Naive thymus-derived CD4-positive, alpha-beta T cell (primary cell): ENCODE data around the gene DTHD1. TPM values are rescaled to one million over a fixed set of nuclear protein-coding genes. Genes with fewer than 3 reads are reported as not detected.

Source experiments
- ATAC-seq: fragments of 150-1000 bp; cut with Tn5 transposase; 2 replicates; pipeline ENCODE4 v1.10.0; 2021; ENCODE audit warnings: mild to moderate bottlenecking, moderate library complexity
- CTCF ChIA-PET: fragments of 350-600 bp; sonication (Branson Sonifier 250); formaldehyde crosslinking; loops from one replicate; lab custom pipeline; 2021; ENCODE audit warnings: antibody characterized with exemption; lab: Charles Lee
- POLR2A ChIA-PET: fragments of 350-600 bp; sonication (Branson Sonifier 250); formaldehyde crosslinking; loops from one replicate; lab custom pipeline; 2021; ENCODE audit warnings: antibody characterized with exemption, inconsistent platforms; lab: Charles Lee
- DNase-seq, 9 donors: peaks; one replicate each; pipeline versions ENCODE4 v3.0.0 to v3.0.0-alpha.2; 2020 to 2022; ENCODE audit warnings: mixed read lengths in 1 of 9
- H3K27ac ChIP-seq: one replicate; pipeline ENCODE4 v1.7.0; 2013; ENCODE audit warnings: mild to moderate bottlenecking, low read depth, low read length, moderate library complexity
- H3K27me3 ChIP-seq, 2 donors: one replicate each; pipeline ENCODE4 v1.7.0; 2013; ENCODE audit warnings: low read length in 2 of 2, mild to moderate bottlenecking in 2 of 2, moderate library complexity in 2 of 2; ENCODE audit not compliant: control insufficient read depth in 2 of 2, insufficient read depth in 2 of 2
- H3K36me3 ChIP-seq, 3 experiments: 1 replicate in 2 of 3; 2 replicates in 1 of 3; pipeline ENCODE4 v1.7.0; 2013; ENCODE audit warnings: low read length in 3 of 3, mild to moderate bottlenecking in 3 of 3, moderate library complexity in 1 of 3; ENCODE audit not compliant: insufficient read depth in 3 of 3, control insufficient read depth in 2 of 3
- H3K4me1 ChIP-seq, 2 donors: one replicate each; pipeline ENCODE4 v1.7.0; 2013; ENCODE audit warnings: low read length in 2 of 2, mild to moderate bottlenecking in 2 of 2, moderate library complexity in 1 of 2; ENCODE audit not compliant: control insufficient read depth in 2 of 2, insufficient read depth in 2 of 2
- H3K4me3 ChIP-seq: 2 replicates; pipeline ENCODE4 v1.7.0; 2013; ENCODE audit warnings: mild to moderate bottlenecking, low read length
- H3K9me3 ChIP-seq, 3 experiments: 1 replicate in 2 of 3; 2 replicates in 1 of 3; pipeline ENCODE4 v1.7.0; 2013; ENCODE audit warnings: low read length in 3 of 3; ENCODE audit not compliant: control insufficient read depth in 2 of 3
- H3K27ac Mint-ChIP-seq, 9 donors: one replicate each; pipeline ENCODE4 v1.8.0; 2020 to 2022; ENCODE audit warnings: mixed read lengths in 9 of 9, mild to moderate bottlenecking in 8 of 9, moderate library complexity in 5 of 9, inconsistent platforms in 2 of 9
- H3K27me3 Mint-ChIP-seq, 5 donors: one replicate each; pipeline ENCODE4 v1.8.0; 2021 to 2022; ENCODE audit warnings: mixed read lengths in 5 of 5, mild to moderate bottlenecking in 1 of 5
- H3K36me3 Mint-ChIP-seq, 5 donors: one replicate each; pipeline ENCODE4 v1.8.0; 2020 to 2022; ENCODE audit warnings: mixed read lengths in 5 of 5, mild to moderate bottlenecking in 3 of 5, inconsistent platforms in 1 of 5
- H3K4me1 Mint-ChIP-seq, 7 donors: one replicate each; pipeline ENCODE4 v1.8.0; 2020 to 2022; ENCODE audit warnings: mixed read lengths in 7 of 7, mild to moderate bottlenecking in 3 of 7, inconsistent platforms in 1 of 7
- H3K4me3 Mint-ChIP-seq, 10 donors: one replicate each; pipeline ENCODE4 v1.8.0; 2020 to 2022; ENCODE audit warnings: mild to moderate bottlenecking in 10 of 10, mixed read lengths in 10 of 10, moderate library complexity in 6 of 10, inconsistent platforms in 2 of 10
- H3K9me3 Mint-ChIP-seq, 11 donors: one replicate each; pipeline ENCODE4 v1.8.0; 2020 to 2022; ENCODE audit warnings: mixed read lengths in 11 of 11, mild to moderate bottlenecking in 4 of 11, inconsistent platforms in 1 of 11, moderate library complexity in 1 of 11
- intact Hi-C, 2 donors: fragments of 100-400 bp; cut with micrococcal nuclease; formaldehyde crosslinking; loops; one replicate each; pipeline ENCODE4 v1.15.1; 2023
- polyA plus RNA-seq, 2 donors: library from polyadenylated mRNA; unstranded; fragments of 300-500 nt; fragmentation: Illumina TruSeq; gene quantifications; one replicate each; pipeline ENCODE4 v1.2.3, GENCODE V29; 2021
- total RNA-seq, 6 experiments: library from RNA in 5 of 6; stranded (reverse) in 5 of 6; gene quantifications; 1 replicate in 5 of 6; 2 replicates in 1 of 6; pipeline ENCODE4 v1.2.3 and lab custom pipeline; 2021 to 2026

The DTHD1 gene
- total and polyA plus RNA-seq, 7 experiments from 2014 or later, result 0.10 to 5.2 (median 0.72) TPM; not detected in 4

- Histone ChIP-seq H3K4me3 (no peak overlapping the region), H3K9me3 (no peaks in the 10 kb centered on the region), H3K27ac (no peak overlapping the region), H3K27me3 (no peaks in the 10 kb centered on the region), H3K4me1 (peaks cover 6 to 24% of the 10 kb centered on the region in 2 donors), H3K36me3 (no peaks in the 10 kb centered on the region)
- POLR2A ChIA-PET, result no interaction called here
- H3K27ac Mint-ChIP-seq, result no peak overlapping the region
- H3K27me3 Mint-ChIP-seq, result no peaks in the 10 kb centered on the region
- H3K4me3 Mint-ChIP-seq, result no peak overlapping the region
- peaks cover 0 to 27% (median 0%) of the 10 kb centered on the region in 5 donors for H3K36me3 Mint-ChIP-seq
- peaks cover 5 to 43% (median 11%) of the 10 kb centered on the region in 7 donors for H3K4me1 Mint-ChIP-seq
- H3K9me3 Mint-ChIP-seq, result peaks cover 0 to 18% (median 0%) of the 10 kb centered on the region in 11 donors
- DNase-seq, result no peak
- intact Hi-C loops, result no loop called here
- CTCF ChIA-PET, result interaction anchor here (0.7 kb wide), 1 partner anchor 54 kb away, joined by 4 read pairs; no protein-coding TSS in a partner anchor
- no peak for ATAC-seq
Measured at GRCh38 chr4:36288731-36289426, 7.5 kb downstream of the DTHD1 start.

DNA sequence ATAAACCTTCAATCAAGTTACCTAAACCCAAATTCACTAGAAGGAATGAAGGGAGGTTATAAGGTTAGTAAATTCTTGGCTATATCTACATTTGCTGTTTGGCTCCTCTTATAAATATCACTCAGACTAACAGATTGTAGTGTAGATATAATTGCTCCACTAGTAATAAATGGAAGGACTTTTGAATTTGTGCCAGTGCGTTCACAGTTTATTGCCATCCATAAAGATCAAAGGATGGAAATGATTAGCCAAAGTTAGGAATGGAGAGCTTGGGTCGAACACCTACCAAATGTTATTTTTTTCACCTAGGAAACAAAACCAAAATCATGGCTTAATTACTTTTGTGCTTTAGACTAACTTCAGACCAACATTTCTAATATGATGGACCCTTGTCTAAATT is 9.2 kb downstream of the DTHD1 start:
- no peaks in the 10 kb centered on the region for H3K36me3 ChIP-seq
- peaks cover 4 to 17% of the 10 kb centered on the region in 2 donors for H3K4me1 ChIP-seq
- Mint-ChIP-seq H3K4me3 (no peak overlapping the region), H3K9me3 (peaks cover 0 to 13% (median 0%) of the 10 kb centered on the region in 11 donors), H3K4me1 (peaks cover 5 to 34% (median 10%) of the 10 kb centered on the region in 7 donors), H3K27me3 (peaks cover 0 to 4% (median 0%) of the 10 kb centered on the region in 5 donors), H3K27ac (no peak overlapping the region), H3K36me3 (peaks cover 0 to 20% (median 0%) of the 10 kb centered on the region in 5 donors)
- ATAC-seq (no peak), DNase-seq (no peak)
- H3K9me3 ChIP-seq, result no peaks in the 10 kb centered on the region
- H3K27me3 ChIP-seq, result no peaks in the 10 kb centered on the region
- ChIA-PET POLR2A (no interaction called here), CTCF (interaction anchor here (0.9 kb wide), 1 partner anchor 47 kb away, joined by 3 read pairs; no protein-coding TSS in a partner anchor)
- intact Hi-C loops, result no loop called here
- H3K4me3 ChIP-seq, result no peak overlapping the region
- no peak overlapping the region for H3K27ac ChIP-seq

DNA sequence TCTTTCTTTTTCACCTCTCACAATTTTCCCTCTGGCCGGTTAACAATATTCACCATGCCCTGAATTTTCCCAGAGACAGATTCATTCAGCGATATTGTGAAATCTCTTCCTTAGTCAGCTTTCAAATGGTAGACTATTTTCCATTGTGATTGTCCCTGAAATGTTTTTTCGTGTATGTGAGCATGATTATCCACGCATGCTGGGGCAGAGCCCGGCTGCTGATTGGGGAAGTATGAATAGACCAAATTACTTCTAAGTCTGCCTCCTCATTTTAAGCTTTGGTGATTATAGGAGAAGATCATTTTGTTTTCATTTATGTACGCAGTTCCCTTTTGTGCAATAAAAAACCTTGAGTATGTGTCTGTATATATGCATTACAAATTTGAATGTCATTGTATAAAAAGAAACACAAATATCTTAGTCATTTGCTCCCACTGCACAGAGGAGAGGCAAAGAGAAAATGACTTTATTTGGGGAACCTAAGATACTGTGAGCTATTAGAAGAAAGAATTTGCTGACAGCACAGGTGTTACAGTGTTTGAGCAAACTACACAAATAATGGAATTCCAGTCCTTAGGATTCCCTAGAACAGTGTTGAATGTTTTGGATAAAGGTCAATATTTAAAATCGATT is 11.3 kb downstream of the DTHD1 start:
- Histone ChIP-seq H3K36me3 (no peaks in the 10 kb centered on the region), H3K4me3 (no peak overlapping the region), H3K27ac (no peak overlapping the region), H3K27me3 (no peaks in the 10 kb centered on the region), H3K9me3 (no peaks in the 10 kb centered on the region), H3K4me1 (peaks cover 0 to 10% of the 10 kb centered on the region in 2 donors)
- no peak overlapping the region for H3K27ac Mint-ChIP-seq
- ChIA-PET CTCF (no interaction called here), POLR2A (interaction anchor here (0.9 kb wide), 1 partner anchor 73 kb away, joined by 3 read pairs; no protein-coding TSS in a partner anchor)
- H3K36me3 Mint-ChIP-seq, result peaks cover 0 to 11% (median 0%) of the 10 kb centered on the region in 5 donors
- no peak overlapping the region for H3K4me3 Mint-ChIP-seq
- intact Hi-C loops, result no loop called here
- ATAC-seq (no peak), DNase-seq (no peak)
- peaks cover 0 to 6% (median 0%) of the 10 kb centered on the region in 11 donors for H3K9me3 Mint-ChIP-seq
- H3K4me1 Mint-ChIP-seq, result peaks cover 0 to 18% (median 0%) of the 10 kb centered on the region in 7 donors
- peaks cover 0 to 11% (median 0%) of the 10 kb centered on the region in 5 donors for H3K27me3 Mint-ChIP-seq

DNA sequence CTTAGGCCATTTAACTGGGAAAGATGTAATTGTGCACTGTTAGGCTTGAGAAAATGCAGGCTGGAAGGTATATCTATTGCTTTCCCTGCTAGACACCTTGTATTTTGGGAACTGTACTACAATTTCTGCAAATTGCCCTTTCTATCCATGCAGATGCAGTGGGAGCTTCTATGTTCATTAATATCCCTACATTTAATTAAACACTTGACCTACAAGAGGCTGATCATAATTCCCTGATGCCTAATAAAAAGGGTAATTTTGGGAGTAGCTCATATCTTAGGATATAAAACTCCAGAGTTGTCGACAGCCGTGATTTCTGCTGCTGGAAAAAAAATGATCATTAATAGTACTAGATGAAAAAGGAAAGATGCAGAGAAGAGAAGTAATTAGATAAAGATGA is 19.7 kb downstream of the DTHD1 start:
- peaks cover 0 to under 1% of the 10 kb centered on the region in 2 donors for H3K4me1 ChIP-seq
- no peak overlapping the region for H3K27ac ChIP-seq
- Mint-ChIP-seq H3K36me3 (peaks cover 0 to 16% (median 0%) of the 10 kb centered on the region in 5 donors), H3K27me3 (peaks cover 0 to 15% (median 0%) of the 10 kb centered on the region in 5 donors), H3K9me3 (peaks cover 0 to 11% (median 0%) of the 10 kb centered on the region in 11 donors), H3K4me1 (peaks cover 0 to 20% (median 0%) of the 10 kb centered on the region in 7 donors), H3K27ac (no peak overlapping the region), H3K4me3 (no peak overlapping the region)
- ATAC-seq, result no peak
- H3K9me3 ChIP-seq, result no peaks in the 10 kb centered on the region
- CTCF ChIA-PET, result no interaction called here
- no peak for DNase-seq
- intact Hi-C loops, result no loop called here
- no peaks in the 10 kb centered on the region for H3K36me3 ChIP-seq
- H3K4me3 ChIP-seq, result no peak overlapping the region
- no peaks in the 10 kb centered on the region for H3K27me3 ChIP-seq
- POLR2A ChIA-PET, result no interaction called here

GRCh38 chr4:36303426-36304137 is 22.2 kb downstream of the DTHD1 start:
- peak; percentile 64 for ATAC-seq
- ChIA-PET POLR2A (interaction anchor here (0.9 kb wide), 1 partner anchor 26 kb away, joined by 3 read pairs; no protein-coding TSS in a partner anchor), CTCF (no interaction called here)
- Histone ChIP-seq H3K9me3 (no peaks in the 10 kb centered on the region), H3K27ac (no peak overlapping the region), H3K36me3 (no peaks in the 10 kb centered on the region), H3K27me3 (no peaks in the 10 kb centered on the region), H3K4me3 (no peak overlapping the region), H3K4me1 (no peaks in the 10 kb centered on the region)
- peaks cover 0 to 20% (median 0%) of the 10 kb centered on the region in 7 donors for H3K4me1 Mint-ChIP-seq
- intact Hi-C loops, result loop anchor here in 1 of 2 donors (2.0 kb wide), 1 partner anchor 19 kb away; no protein-coding TSS in a partner anchor
- DNase-seq, result no peak
- H3K4me3 Mint-ChIP-seq, result peak overlapping the region in 1 of 10 donors; percentile 31
- peak overlapping the region in 1 of 9 donors; percentile 51 for H3K27ac Mint-ChIP-seq
- H3K36me3 Mint-ChIP-seq, result peaks cover 0 to 22% (median 0%) of the 10 kb centered on the region in 5 donors
- peaks cover 0 to 9% (median 0%) of the 10 kb centered on the region in 5 donors for H3K27me3 Mint-ChIP-seq
- H3K9me3 Mint-ChIP-seq, result peaks cover 0 to 13% (median 0%) of the 10 kb centered on the region in 11 donors

DNA sequence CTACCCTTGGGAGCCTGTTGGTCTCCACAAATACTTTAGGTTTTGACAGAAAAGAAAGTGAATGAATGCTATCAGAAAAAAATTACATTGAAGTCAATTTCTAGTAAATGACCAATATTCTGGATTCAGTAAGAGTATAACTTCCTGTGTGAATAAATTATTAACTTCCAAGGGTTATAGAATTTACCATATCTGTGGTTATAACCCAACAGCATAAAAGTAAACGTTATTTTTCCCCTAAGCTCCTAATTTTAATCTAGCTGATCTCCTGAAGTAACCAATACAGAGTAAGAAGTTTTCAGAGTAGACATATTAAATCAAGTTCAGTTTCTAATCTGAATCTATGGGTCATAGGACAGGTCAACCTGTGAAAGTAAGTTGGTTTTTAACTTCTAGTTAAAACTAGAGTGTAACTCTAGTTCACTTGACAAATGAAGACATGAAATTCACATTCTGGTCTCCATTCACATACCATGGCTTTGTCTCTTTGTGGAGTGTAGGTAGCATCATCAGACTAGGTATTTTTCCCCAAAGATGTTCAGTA is 22.8 kb downstream of the DTHD1 start:
- Mint-ChIP-seq H3K27ac (peak overlapping the region in 1 of 9 donors; percentile 51), H3K4me3 (no peak overlapping the region), H3K36me3 (peaks cover 0 to 22% (median 0%) of the 10 kb centered on the region in 5 donors), H3K9me3 (peaks cover 0 to 15% (median 0%) of the 10 kb centered on the region in 11 donors), H3K27me3 (peaks cover 0 to 5% (median 0%) of the 10 kb centered on the region in 5 donors), H3K4me1 (peaks cover 0 to 20% (median 0%) of the 10 kb centered on the region in 7 donors)
- POLR2A ChIA-PET, result no interaction called here
- Histone ChIP-seq H3K4me3 (no peak overlapping the region), H3K9me3 (no peaks in the 10 kb centered on the region), H3K4me1 (no peaks in the 10 kb centered on the region), H3K36me3 (no peaks in the 10 kb centered on the region), H3K27ac (no peak overlapping the region), H3K27me3 (no peaks in the 10 kb centered on the region)
- CTCF ChIA-PET, result no interaction called here
- ATAC-seq, result no peak
- DNase-seq, result no peak
- intact Hi-C loops, result no loop called here
